Kidney (tissue), 14 donors: Measurements from ENCODE around the gene PAXX. TPM values are rescaled to one million over a fixed set of nuclear protein-coding genes. Genes with fewer than 3 reads are reported as not detected.

Experiments
- DNase-seq, 5 donors: peaks; one replicate each; pipeline ENCODE4 v3.0.0-alpha.2; 2013 to 2020
- FAIRE-seq: peaks from 2 replicates; lab custom pipeline; 2012; peaks lifted over from hg19 to GRCh38; lab: Jason Lieb, UNC
- H3K27ac ChIP-seq, 2 donors: one replicate each; pipeline ENCODE4 v1.7.0; 2013; ENCODE audit warnings: low read depth in 2 of 2, low read length in 2 of 2, inconsistent platforms in 1 of 2
- H3K27me3 ChIP-seq: one replicate; pipeline ENCODE4 v1.7.1; 2013; ENCODE audit warnings: low read length, inconsistent platforms; ENCODE audit not compliant: control insufficient read depth, insufficient read depth
- H3K36me3 ChIP-seq, 3 donors: one replicate each; pipeline versions ENCODE4 v1.7.0 to v1.7.1; 2013; ENCODE audit warnings: low read length in 3 of 3, control low read depth in 1 of 3, inconsistent platforms in 1 of 3; ENCODE audit not compliant: insufficient read depth in 3 of 3, control insufficient read depth in 2 of 3
- H3K4me1 ChIP-seq, 3 donors: one replicate each; pipeline versions ENCODE4 v1.7.0 to v1.7.1; 2013; ENCODE audit warnings: low read length in 3 of 3, inconsistent platforms in 1 of 3, low read depth in 1 of 3; ENCODE audit not compliant: control insufficient read depth in 2 of 3, insufficient read depth in 2 of 3
- H3K4me3 ChIP-seq, 3 donors: one replicate each; pipeline versions ENCODE4 v1.7.0 to v1.8.1; 2013; ENCODE audit warnings: low read length in 3 of 3, control low read depth in 1 of 3, inconsistent platforms in 1 of 3
- H3K9ac ChIP-seq, 3 donors: one replicate each; pipeline versions ENCODE4 v1.7.0 to v1.7.1; 2013; ENCODE audit warnings: low read length in 3 of 3, control low read depth in 1 of 3, inconsistent platforms in 1 of 3
- H3K9me3 ChIP-seq, 3 donors: one replicate each; pipeline versions ENCODE4 v1.7.0 to v1.7.1; 2013; ENCODE audit warnings: low read length in 3 of 3, control low read depth in 1 of 3, inconsistent platforms in 1 of 3; ENCODE audit not compliant: control insufficient read depth in 2 of 3, insufficient read depth in 1 of 3
- CTCF ChIP-seq: IDR thresholded peaks from 3 replicates; pipeline ENCODE4 v1.5.1; 2012; ENCODE audit warnings: mild to moderate bottlenecking, moderate library complexity, borderline replicate concordance; ENCODE audit not compliant: insufficient read depth; ENCODE audit errors: extremely low read depth
- intact Hi-C: fragments of 100-400 bp; cut with DNase I; formaldehyde crosslinking; loops from one replicate; pipeline ENCODE4 v1.11.1; 2022
- polyA plus RNA-seq: library from polyadenylated mRNA; stranded (reverse); fragments of 350-450 nt; fragmentation: Illumina TruSeq; extraction: RNeasy Lipid Tissue Mini Kit (QIAGEN cat#74804); gene quantifications from one replicate; pipeline ENCODE4 v1.2.3, GENCODE V29; 2014; ENCODE audit warnings: low read depth, low replicate concordance; ENCODE audit not compliant: insufficient read depth
- total RNA-seq: library from RNA; stranded (reverse); fragmentation: NEBNext Ultra II Directional; extraction: Animal tissue kit (Norgen Biotek cat#: 25700); gene quantifications from one replicate; pipeline ENCODE4 v1.2.1, GENCODE V29; 2021
- donor health status: control.
- donor health status: control.
- donor health status: control.
- donor health status: control.
- donor health status: control.
- donor health status: DM: yes; HTN: yes; CAD: no.
- donor health status: Normal renal cell carcinoma (clear cell type).

The PAXX gene
- total and polyA plus RNA-seq, 2 donors from 2014 or later, result 54.2 to 80.9 TPM

DNA sequence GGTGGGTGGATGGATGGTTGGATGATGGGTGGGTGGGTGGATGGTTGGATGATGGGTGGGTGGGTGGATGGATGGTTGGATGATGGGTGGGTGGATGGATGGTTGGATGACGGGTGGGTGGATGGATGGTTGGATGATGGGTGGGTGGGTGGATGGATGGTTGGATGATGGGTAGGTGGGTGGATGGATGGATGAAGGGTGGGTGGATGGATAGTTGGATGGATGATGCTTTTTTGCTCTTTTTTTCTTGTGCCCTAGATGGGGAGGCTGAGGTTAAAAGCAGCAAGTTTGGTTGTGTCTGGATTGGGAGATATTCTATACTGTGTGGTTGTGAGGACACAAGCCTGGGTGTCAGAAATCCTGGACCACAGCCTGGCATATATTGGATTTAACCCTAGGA is 34.8 kb upstream of the PAXX start:
- DNase-seq (no peak), FAIRE-seq (no peak)
- no peak overlapping the region for H3K9ac ChIP-seq
- TF ChIP-seq CTCF, result no peak
- H3K9me3 ChIP-seq, result no peaks in the 10 kb centered on the region
- no peaks in the 10 kb centered on the region for H3K36me3 ChIP-seq
- H3K4me1 ChIP-seq, result no peaks in the 10 kb centered on the region
- H3K4me3 ChIP-seq, result no peak overlapping the region
- no peaks in the 10 kb centered on the region for H3K27me3 ChIP-seq
- no peak overlapping the region for H3K27ac ChIP-seq
- intact Hi-C loops, result loop anchor here (10.0 kb wide), 1 partner anchor 67 kb away; the partner anchor contains the start of gene ABCA2

GRCh38 chr9:136957901-136958300 is 34.3 kb upstream of the PAXX start:
- FAIRE-seq (no peak), DNase-seq (no peak)
- no peak overlapping the region for H3K4me3 ChIP-seq
- no peaks in the 10 kb centered on the region for H3K27me3 ChIP-seq
- no peak for TF ChIP-seq CTCF
- H3K9me3 ChIP-seq, result no peaks in the 10 kb centered on the region
- H3K27ac ChIP-seq, result no peak overlapping the region
- intact Hi-C loops, result loop anchor here (10.0 kb wide), 1 partner anchor 67 kb away; the partner anchor contains the start of gene ABCA2
- no peaks in the 10 kb centered on the region for H3K36me3 ChIP-seq
- H3K9ac ChIP-seq, result no peak overlapping the region
- H3K4me1 ChIP-seq, result no peaks in the 10 kb centered on the region

DNA sequence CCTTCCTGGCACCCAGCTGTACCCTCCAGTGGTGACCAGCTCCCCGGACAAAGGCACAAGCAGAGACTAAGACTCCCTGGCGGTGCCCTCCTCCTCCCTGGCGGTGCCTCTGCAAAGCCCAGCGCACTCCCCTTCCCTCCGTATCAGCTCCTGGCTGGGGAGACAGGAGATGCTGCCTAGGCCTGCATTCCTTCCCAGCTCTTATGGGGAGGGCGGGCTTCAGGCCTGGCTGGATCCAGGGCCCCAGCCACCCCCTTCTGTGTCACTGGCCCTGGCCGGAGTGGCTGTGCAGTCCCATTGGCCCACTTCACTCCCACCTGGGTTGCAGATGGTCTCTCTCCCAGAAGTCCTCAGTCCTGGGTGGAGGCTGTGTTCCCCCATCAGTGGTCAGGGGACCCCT is 33.7 kb upstream of the PAXX start:
- intact Hi-C loops, result loop anchor here (10.0 kb wide), 1 partner anchor 66 kb away; the partner anchor contains the start of gene ABCA2
- no peak for DNase-seq
- no peak overlapping the region for H3K27ac ChIP-seq
- no peak overlapping the region for H3K4me3 ChIP-seq
- no peak for TF ChIP-seq CTCF
- no peaks in the 10 kb centered on the region for H3K27me3 ChIP-seq
- no peaks in the 10 kb centered on the region for H3K9me3 ChIP-seq
- H3K9ac ChIP-seq, result no peak overlapping the region
- no peak for FAIRE-seq
- no peaks in the 10 kb centered on the region for H3K4me1 ChIP-seq
- H3K36me3 ChIP-seq, result no peaks in the 10 kb centered on the region
